ENCODE results near the gene LCP2.

DNA sequence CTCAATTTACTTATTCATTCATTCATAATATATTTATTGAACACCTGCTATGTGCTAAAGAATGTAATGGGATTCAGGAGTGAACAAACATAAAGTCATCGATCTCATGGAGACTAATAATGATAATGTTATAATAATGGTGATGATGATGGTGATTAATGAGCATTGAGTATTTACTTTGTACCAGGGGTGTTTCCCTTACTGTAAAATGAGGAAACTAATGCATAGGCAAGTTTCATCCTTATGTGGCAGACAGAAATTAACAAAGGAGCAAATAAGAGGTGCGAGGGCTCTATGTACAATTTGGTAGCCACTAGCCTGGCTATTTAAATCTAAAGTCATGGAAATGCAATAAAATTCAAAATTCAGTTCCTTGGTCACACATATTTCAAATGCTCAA is 11.1 kb upstream of the LCP2 start:
- no peak for TF ChIP-seq POLR2A (IDR thresholded peaks at IDR 0.05; ENCODE audit: low read length)
- no peak for TF ChIP-seq GATA1 (IDR thresholded peaks at IDR 0.05; ENCODE audit: low read depth, low read length)
